H1 (cell line): ENCODE data around the gene TRIB2. TPM values are rescaled to one million over a fixed set of nuclear protein-coding genes. Genes with fewer than 3 reads are reported as not detected.

Experiments used
- CTCF ChIA-PET: fragments of 300-600 bp; sonication (Branson Sonifier 250); formaldehyde crosslinking; loops from one replicate; lab custom pipeline; 2021; ENCODE audit not compliant: partially characterized antibody; lab: Charles Lee
- POLR2A ChIA-PET: fragments of 300-600 bp; sonication (Branson Sonifier 250); formaldehyde crosslinking; loops from one replicate; lab custom pipeline; 2021; ENCODE audit warnings: inconsistent platforms; ENCODE audit not compliant: partially characterized antibody; lab: Charles Lee
- DNase-seq, 2 experiments: peaks; one replicate each; pipeline versions ENCODE4 v3.0.0 to v3.0.0-alpha.2; 2010 to 2022; ENCODE audit warnings: low spot score in 2 of 2, low read depth in 1 of 2, mixed read lengths in 1 of 2
- FAIRE-seq: peaks from 2 replicates; lab custom pipeline; 2011; peaks lifted over from hg19 to GRCh38; lab: Jason Lieb, UNC
- H2AFZ ChIP-seq: 2 replicates; pipeline ENCODE4 v1.8.1; 2012; ENCODE audit warnings: low read length, inconsistent platforms
- H2AK5ac ChIP-seq: 2 replicates; pipeline ENCODE4 v1.6.1; 2013; ENCODE audit warnings: low read depth, low read length
- H2BK120ac ChIP-seq: replicated peaks from 2 replicates; pipeline ENCODE3; 2013; ENCODE audit warnings: low read depth, low read length, inconsistent platforms
- H2BK12ac ChIP-seq: 2 replicates; pipeline ENCODE4 v1.6.1; 2013; ENCODE audit warnings: low read depth, low read length
- H2BK15ac ChIP-seq: 2 replicates; pipeline ENCODE4 v1.6.1; 2013; ENCODE audit warnings: low read length
- H2BK20ac ChIP-seq: 2 replicates; pipeline ENCODE4 v1.6.1; 2013; ENCODE audit warnings: low read length
- H2BK5ac ChIP-seq: 2 replicates; pipeline ENCODE4 v1.6.1; 2013; ENCODE audit warnings: low read depth, low read length
- H3K14ac ChIP-seq: 2 replicates; pipeline ENCODE4 v1.6.1; 2013; ENCODE audit warnings: inconsistent platforms; ENCODE audit not compliant: insufficient read length
- H3K18ac ChIP-seq: 2 replicates; pipeline ENCODE4 v1.6.1; 2013; ENCODE audit warnings: low read length; ENCODE audit errors: extremely low read depth
- H3K23ac ChIP-seq: 2 replicates; pipeline ENCODE4 v1.6.1; 2013; ENCODE audit warnings: inconsistent platforms; ENCODE audit not compliant: insufficient read length
- H3K23me2 ChIP-seq: 2 replicates; pipeline ENCODE4 v1.6.1; 2013; ENCODE audit warnings: low read depth, low read length
- H3K27ac ChIP-seq: 2 replicates; pipeline ENCODE4 v1.6.1; 2011; ENCODE audit warnings: low read depth, low read length, inconsistent platforms
- H3K27me3 ChIP-seq, 4 experiments: replicated peaks in 1 of 4; 1 replicate in 1 of 4; 2 replicates in 3 of 4; pipeline versions ENCODE4 v1.6.1 to v1.8.1; 2011 to 2013; ENCODE audit warnings: low read length in 3 of 4, mild to moderate bottlenecking in 3 of 4, inconsistent platforms in 2 of 4, mixed read lengths in 2 of 4, moderate library complexity in 1 of 4; ENCODE audit not compliant: control insufficient read depth in 3 of 4, insufficient read depth in 3 of 4; ENCODE audit errors: extremely low read depth in 1 of 4
- H3K36me3 ChIP-seq, 4 experiments: 2 replicates each; pipeline versions ENCODE4 v1.6.1 to v1.8.1; 2011 to 2013; ENCODE audit warnings: mild to moderate bottlenecking in 4 of 4, low read length in 3 of 4, moderate library complexity in 2 of 4, control low read depth in 1 of 4, inconsistent platforms in 1 of 4; ENCODE audit not compliant: insufficient read depth in 4 of 4, control insufficient read depth in 2 of 4
- H3K4ac ChIP-seq: replicated peaks from 2 replicates; pipeline ENCODE3; 2013; ENCODE audit warnings: low read length, low read depth, mixed read lengths, inconsistent platforms; ENCODE audit not compliant: insufficient read length
- H3K4me1 ChIP-seq, 4 experiments: replicated peaks in 1 of 4; 1 replicate in 1 of 4; 2 replicates in 3 of 4; pipeline versions ENCODE4 v1.6.1 to v1.8.1; 2011 to 2013; ENCODE audit warnings: low read length in 3 of 4, inconsistent platforms in 2 of 4, mixed read lengths in 1 of 4; ENCODE audit not compliant: insufficient read depth in 4 of 4, control insufficient read depth in 3 of 4
- H3K4me2 ChIP-seq, 2 experiments: 2 replicates each; pipeline versions ENCODE4 v1.6.1 to v1.8.1; 2011 to 2013; ENCODE audit warnings: low read depth in 2 of 2, low read length in 2 of 2, control low read depth in 1 of 2, inconsistent platforms in 1 of 2, mild to moderate bottlenecking in 1 of 2; ENCODE audit not compliant: insufficient read depth in 1 of 2
- H3K4me3 ChIP-seq, 4 experiments: fragments of 200-600, 300-600 bp in 1 of 4; sonication (generic), shearing (Covaris generic), sonication (Bioruptor Twin) in 1 of 4; 2 replicates each; pipeline versions ENCODE4 v1.5.1 to v1.8.1; 2011 to 2016; ENCODE audit warnings: low read length in 4 of 4, low read depth in 3 of 4, control low read depth in 2 of 4, inconsistent platforms in 2 of 4, mild to moderate bottlenecking in 2 of 4, mixed read lengths in 1 of 4, moderate library complexity in 1 of 4; ENCODE audit not compliant: insufficient read depth in 2 of 4; ENCODE audit errors: extremely low read depth in 1 of 4
- H3K56ac ChIP-seq: replicated peaks from 2 replicates; pipeline ENCODE3; 2013; ENCODE audit warnings: low read depth, mild to moderate bottlenecking, mixed read lengths, low read length, inconsistent platforms; ENCODE audit not compliant: insufficient read length
- H3K79me1 ChIP-seq: 2 replicates; pipeline ENCODE4 v1.6.1; 2013; ENCODE audit warnings: low read depth, low read length, control low read depth
- H3K79me2 ChIP-seq, 2 experiments: 2 replicates each; pipeline versions ENCODE4 v1.6.1 to v1.8.1; 2012 to 2013; ENCODE audit warnings: low read length in 2 of 2, mild to moderate bottlenecking in 2 of 2, inconsistent platforms in 1 of 2; ENCODE audit not compliant: insufficient read depth in 2 of 2, control insufficient read depth in 1 of 2
- H3K9ac ChIP-seq, 4 experiments: replicated peaks in 1 of 4; 1 replicate in 1 of 4; 2 replicates in 3 of 4; pipeline versions ENCODE4 v1.6.1 to v1.8.1; 2011 to 2013; ENCODE audit warnings: low read depth in 3 of 4, low read length in 3 of 4, control low read depth in 2 of 4, mild to moderate bottlenecking in 2 of 4, moderate library complexity in 2 of 4, inconsistent platforms in 1 of 4; ENCODE audit errors: extremely low read depth in 1 of 4
- H3K9me3 ChIP-seq, 2 experiments: 2 replicates each; pipeline versions ENCODE4 v1.6.1 to v1.8.1; 2012 to 2013; ENCODE audit warnings: mild to moderate bottlenecking in 2 of 2, moderate library complexity in 2 of 2, control low read depth in 1 of 2, inconsistent platforms in 1 of 2, low read depth in 1 of 2, low read length in 1 of 2, mixed read lengths in 1 of 2; ENCODE audit not compliant: insufficient read depth in 2 of 2
- H4K20me1 ChIP-seq, 2 experiments: replicated peaks in 1 of 2; 2 replicates each; pipeline versions ENCODE3 to v1.8.1; 2011 to 2013; ENCODE audit warnings: inconsistent platforms in 2 of 2, low read length in 2 of 2, mild to moderate bottlenecking in 1 of 2; ENCODE audit not compliant: insufficient read depth in 2 of 2, control insufficient read depth in 1 of 2
- H4K5ac ChIP-seq: 2 replicates; pipeline ENCODE4 v1.6.1; 2013; ENCODE audit warnings: low read length, low read depth, mixed read lengths, inconsistent platforms; ENCODE audit not compliant: insufficient read length
- H4K8ac ChIP-seq: 2 replicates; pipeline ENCODE4 v1.8.0; 2013; ENCODE audit warnings: mild to moderate bottlenecking, moderate library complexity, low read length, inconsistent platforms; ENCODE audit not compliant: insufficient read depth; ENCODE audit errors: extremely low read depth
- H4K91ac ChIP-seq: replicated peaks from 2 replicates; pipeline ENCODE3; 2013; ENCODE audit warnings: low read length, mixed read lengths, inconsistent platforms; ENCODE audit not compliant: insufficient read length
- CEBPB ChIP-seq: IDR thresholded peaks from 2 replicates; pipeline ENCODE4 v1.6.1; 2012; ENCODE audit warnings: low read depth, low read length
- POU5F1 ChIP-seq: IDR thresholded peaks from 2 replicates; pipeline ENCODE4 v1.6.1; 2011; ENCODE audit warnings: low read depth, mild to moderate bottlenecking, low read length, moderate library complexity
- WGBS, 2 experiments: shearing (Covaris generic) in 1 of 2; methylation state at CpG; one replicate each; pipeline versions ENCODE4 v1.1.6 to v1.1.7; 2013 to 2015; ENCODE audit warnings: low lambda C conversion rate in 2 of 2, mixed read lengths in 2 of 2, inconsistent platforms in 1 of 2, low coverage in 1 of 2, missing lambda C conversion rate in 1 of 2; ENCODE audit not compliant: insufficient replicate concordance in 2 of 2, insufficient coverage in 1 of 2, insufficient read length in 1 of 2; ENCODE audit errors: extremely low coverage in 1 of 2, missing lambda C conversion rate in 1 of 2; 5-methylcytosine and 5-hydroxymethylcytosine counted together
- polyA plus RNA-seq, 7 experiments: library from polyadenylated mRNA; depleted of rRNA in 3 of 7; stranded (reverse) in 5 of 7; unstranded in 2 of 7; fragments of >200 nt in 5 of 7; fragments of 200-250 nt in 2 of 7; gene quantifications; 1 replicate in 5 of 7; 2 replicates in 1 of 7; 4 replicates in 1 of 7; pipeline versions ENCODE4 v1.2.1 to v1.2.3, GENCODE V29; 2011 to 2013; ENCODE audit warnings: missing spikeins in 2 of 7, mixed read lengths in 2 of 7
- total RNA-seq: library from RNA; stranded (reverse); fragmentation: NEBNext Ultra II Directional; extraction: Animal tissue kit (Norgen Biotek cat#: 25700); gene quantifications from 2 replicates; pipeline ENCODE4 v1.2.1, GENCODE V29; 2021

TRIB2 gene
- total and polyA plus RNA-seq, 2 of the 8 experiments (the other 6 are each of a cell fraction or from before 2014, with no cell fraction given): 40.8 to 57.0 TPM

DNA sequence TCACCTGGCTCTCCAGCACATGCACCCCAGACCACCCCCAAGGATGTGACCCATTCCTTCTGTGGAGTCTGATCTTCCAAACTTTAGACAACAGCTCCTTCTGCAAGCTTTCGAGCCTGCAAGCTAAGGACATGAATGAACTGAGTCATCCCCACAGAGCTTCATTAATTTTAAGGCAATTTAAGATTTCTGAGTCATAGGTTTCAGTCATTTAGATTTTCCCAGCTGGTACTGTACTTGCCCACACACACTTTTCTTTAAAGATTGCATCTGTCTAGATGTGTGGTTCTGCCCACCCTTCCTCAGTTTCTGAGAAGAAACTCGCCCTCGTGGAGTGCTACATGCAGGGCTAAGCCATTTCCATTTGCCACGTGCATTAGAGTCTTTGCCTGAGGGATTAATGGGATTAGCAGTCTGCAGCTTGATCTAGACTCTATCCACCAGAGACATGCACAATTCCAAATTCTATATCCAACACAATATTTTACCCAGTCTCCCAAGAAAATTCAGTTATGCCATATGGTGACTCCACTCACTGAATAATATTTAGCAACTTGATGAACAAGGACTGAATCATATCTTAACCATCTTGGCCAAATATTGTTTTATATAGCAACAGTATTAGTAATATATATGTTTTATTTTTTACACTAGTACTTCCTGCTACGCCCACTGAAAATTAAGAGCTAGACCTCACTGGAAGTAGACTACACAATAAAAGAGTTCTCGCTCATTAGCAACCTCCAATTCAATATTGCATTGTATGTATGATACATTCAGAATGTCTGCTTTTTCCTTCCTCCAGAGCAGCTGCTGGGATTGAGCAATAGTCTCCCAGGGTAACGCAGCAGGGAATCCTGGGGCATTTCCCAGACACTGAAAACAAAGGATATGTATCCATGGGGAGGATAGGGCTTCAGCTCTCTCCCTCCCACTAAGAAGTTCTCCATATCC, 14.3 kb upstream of the TRIB2 start:
- Histone ChIP-seq H2BK15ac (no peak overlapping the region), H3K79me2 (no peaks in the 10 kb centered on the region), H2AK5ac (no peak overlapping the region), H3K4me3 (no peak overlapping the region), H3K27me3 (no peaks in the 10 kb centered on the region), H3K23ac (no peak overlapping the region), H4K5ac (no peak overlapping the region), H3K4me1 (no peaks in the 10 kb centered on the region; a peak in 2 of 7 replicates), H2BK20ac (no peak overlapping the region), H2AFZ (no peak overlapping the region), H3K4ac (no peak overlapping the region), H3K56ac (no peak overlapping the region), H3K9me3 (no peaks in the 10 kb centered on the region), H3K4me2 (peak overlapping the region in 1 of 2 experiments; percentile 8; a peak in 1 of 4 replicates), H2BK120ac (no peak overlapping the region), H4K20me1 (no peaks in the 10 kb centered on the region), H3K27ac (no peak overlapping the region), H4K91ac (no peak overlapping the region), H3K18ac (no peak overlapping the region), H4K8ac (no peak overlapping the region), H3K36me3 (no peaks in the 10 kb centered on the region), H3K79me1 (no peaks in the 10 kb centered on the region), H2BK5ac (no peak overlapping the region), H3K9ac (no peak overlapping the region), H2BK12ac (no peak overlapping the region), H3K14ac (no peak overlapping the region), H3K23me2 (no peaks in the 10 kb centered on the region)
- ChIA-PET POLR2A (interaction anchor here (0.8 kb wide), 1 partner anchor 9 kb away, joined by 3 read pairs; no protein-coding TSS in a partner anchor), CTCF (interaction anchor here (0.5 to 2.2 kb wide), 8 partner anchors 9 to 488 kb away, joined by 3 to 11 read pairs (median 4); partner anchors contain the start of gene TRIB2)
- DNase-seq (no peak), FAIRE-seq (no peak)
- TF ChIP-seq CEBPB: peak; percentile 98
- TF ChIP-seq POU5F1: no peak
- 80% methylated on average over 7 of the region's 7 CpGs; no CpG with 5 or more reads in 1 of the 2 experiments for WGBS, 2 experiments
